Measurements from ENCODE around the gene TTC16. TPM values are rescaled to one million over a fixed set of nuclear protein-coding genes. Genes with fewer than 3 reads are reported as not detected.
A peak's percentile ranks its signal among the peaks of the same experiment; 100 is the strongest.

The TTC16 gene
- total and polyA plus RNA-seq, 4 donors: 0.02 to 0.08 TPM; not detected in 2

- no peak for TF ChIP-seq ZBTB33 (IDR thresholded peaks at IDR 0.05)
- peak; percentile 99 for TF ChIP-seq REST (IDR thresholded peaks at IDR 0.05)
- TF ChIP-seq FOXA2 (IDR thresholded peaks at IDR 0.05): no peak
- Histone ChIP-seq H3K36me3 (ENCODE audit: control insufficient read depth in 4 of 4, insufficient read depth in 3 of 4, low read depth in 1 of 4, low read length in 3 of 4) (peaks cover 0 to 5% (median 2%) of the 10 kb centered on the region in 4 donors), H3K9me3 (ENCODE audit: control insufficient read depth in 4 of 4, low read length in 3 of 4) (no peaks in the 10 kb centered on the region), H3K4me3 (ENCODE audit: low read depth in 1 of 3, low read length in 3 of 3) (no peak overlapping the region), H3K9ac (ENCODE audit: low read depth in 1 of 2, low read length in 2 of 2) (no peak overlapping the region), H3K4me1 (ENCODE audit: control insufficient read depth in 4 of 4, insufficient read depth in 4 of 4, low read length in 3 of 4) (peaks cover 0 to 8% (median 0%) of the 10 kb centered on the region in 4 donors), H3K27ac (ENCODE audit: low read depth in 1 of 2, low read length in 2 of 2) (no peak overlapping the region), H3K27me3 (ENCODE audit: control insufficient read depth in 4 of 4, insufficient read depth in 4 of 4, low read length in 3 of 4) (no peaks in the 10 kb centered on the region)
- WGBS: 34% methylated on average over 10 of the region's 10 CpGs
- peak; percentile 56 for DNase-seq (ENCODE audit: low spot score)
Observed at GRCh38 chr9:127751269-127752054, 35.6 kb downstream of the TTC16 start.

- peaks cover 0 to 3% (median 2%) of the 10 kb centered on the region in 4 donors for H3K36me3 ChIP-seq (ENCODE audit: control insufficient read depth in 4 of 4, insufficient read depth in 3 of 4, low read depth in 1 of 4, low read length in 3 of 4)
Observed at GRCh38 chr9:127753148-127753547, 37.3 kb downstream of the TTC16 start.

More at GRCh38 chr9:127753148-127753547, 37.3 kb downstream of the TTC16 start:
- TF ChIP-seq YY1 (IDR thresholded peaks at IDR 0.05) (no peak), REST (IDR thresholded peaks at IDR 0.05) (no peak), EGR1 (IDR thresholded peaks at IDR 0.05; ENCODE audit: low read depth in 2 of 2) (no peak), RXRA (IDR thresholded peaks at IDR 0.05) (no peak), SP1 (IDR thresholded peaks at IDR 0.05) (no peak), ATF3 (IDR thresholded peaks at IDR 0.05) (no peak), JUND (IDR thresholded peaks at IDR 0.05) (no peak), NR2F2 (IDR thresholded peaks at IDR 0.05) (no peak), CTCF (IDR thresholded peaks at IDR 0.05; ENCODE audit: low read depth, low read length, missing input control) (no peak), ZBTB33 (IDR thresholded peaks at IDR 0.05) (no peak), RAD21 (IDR thresholded peaks at IDR 0.05) (no peak), FOXA2 (IDR thresholded peaks at IDR 0.05) (no peak), MAX (IDR thresholded peaks at IDR 0.05) (no peak), GABPA (IDR thresholded peaks at IDR 0.05 in 1 of 2, conservative IDR thresholded peaks at IDR 0.05 in 1 of 2) (no peak)
- WGBS: 72% methylated on average over 8 of the region's 8 CpGs
- Histone ChIP-seq H3K27ac (ENCODE audit: low read depth in 1 of 2, low read length in 2 of 2) (no peak overlapping the region), H3K9ac (ENCODE audit: low read depth in 1 of 2, low read length in 2 of 2) (no peak overlapping the region), H3K4me3 (ENCODE audit: low read depth in 1 of 3, low read length in 3 of 3) (no peak overlapping the region), H3K9me3 (ENCODE audit: control insufficient read depth in 4 of 4, low read length in 3 of 4) (no peaks in the 10 kb centered on the region), H3K27me3 (ENCODE audit: control insufficient read depth in 4 of 4, insufficient read depth in 4 of 4, low read length in 3 of 4) (no peaks in the 10 kb centered on the region), H3K4me1 (ENCODE audit: control insufficient read depth in 4 of 4, insufficient read depth in 4 of 4, low read length in 3 of 4) (peaks cover 0 to 8% (median 0%) of the 10 kb centered on the region in 4 donors)
- no peak for DNase-seq (ENCODE audit: low spot score)
